HCT116 (cell line): ENCODE results near the gene CSNK2B. TPM values are rescaled to one million over a fixed set of nuclear protein-coding genes. Genes with fewer than 3 reads are reported as not detected.

ENCODE experiments used
- ATAC-seq: fragments of 200-7000 bp; cut with Tn5 transposase; 2 replicates; pipeline ENCODE4 v1.9.1; 2020; ENCODE audit warnings: mild to moderate bottlenecking, moderate library complexity
- BruUV-seq: library from RNA; stranded (reverse); fragments of 400-500 nt; replicated peaks from 2 replicates; lab custom pipeline; 2021; lab: Mats Ljungman, UMichigan
- CTCF ChIA-PET: fragments of 300-600 bp; sonication (Branson Sonifier 250); formaldehyde crosslinking; loops from one replicate; lab custom pipeline; 2021; ENCODE audit warnings: antibody characterized with exemption; lab: Charles Lee
- POLR2A ChIA-PET: fragments of 300-600, 350-600 bp; sonication (Branson Sonifier 250); formaldehyde crosslinking; loops from one replicate; lab custom pipeline; 2021; ENCODE audit warnings: antibody characterized with exemption; lab: Charles Lee
- RAD21 ChIA-PET, 2 experiments: fragments of 300-600 bp; sonication (Branson Sonifier 250); formaldehyde crosslinking; loops; one replicate each; lab custom pipeline; 2023; ENCODE audit warnings: low total read pairs in 2 of 2; ENCODE audit not compliant: uncharacterized antibody in 2 of 2, unreplicated experiment in 2 of 2, low non-redundant PET in 1 of 2; lab: Charles Lee
- DNase-seq: peaks from one replicate; pipeline ENCODE4 v3.0.0-alpha.2; 2010; ENCODE audit warnings: low read depth, low spot score
- H2AFZ ChIP-seq: fragments of 200-600 bp; shearing (Covaris generic), sonication (generic); 2 replicates; pipeline ENCODE4 v1.6.1; 2017; ENCODE audit warnings: low read depth, mixed run types, mixed read lengths, antibody characterized with exemption, low read length; ENCODE audit not compliant: poor library complexity, severe bottlenecking
- H3K27ac ChIP-seq: 2 replicates; pipeline ENCODE4 v1.5.1; 2012; ENCODE audit warnings: low read depth, low read length
- H3K27me3 ChIP-seq: fragments of 200-600 bp; sonication (generic); 2 replicates; pipeline ENCODE4 v1.6.1; 2016; ENCODE audit warnings: mixed run types, low read length, mixed read lengths; ENCODE audit not compliant: insufficient read depth
- H3K36me3 ChIP-seq, 2 experiments: fragments of 200-500 bp in 1 of 2; fragments of 200-600 bp in 1 of 2; sonication (Bioruptor generic) in 1 of 2; sonication (generic) in 1 of 2; 2 replicates each; pipeline versions ENCODE4 v1.5.1 to v1.6.1; 2014 to 2016; ENCODE audit warnings: low read length in 2 of 2, inconsistent platforms in 1 of 2, mixed read lengths in 1 of 2, mixed run types in 1 of 2; ENCODE audit not compliant: insufficient read depth in 2 of 2, control insufficient read depth in 1 of 2
- H3K4me1 ChIP-seq, 2 experiments: fragments of 200-600 bp in 1 of 2; sonication (generic) in 1 of 2; 2 replicates each; pipeline versions ENCODE4 v1.5.1 to v1.6.1; 2012 to 2017; ENCODE audit warnings: low read length in 2 of 2, inconsistent platforms in 1 of 2, mild to moderate bottlenecking in 1 of 2, mixed read lengths in 1 of 2, mixed run types in 1 of 2, moderate library complexity in 1 of 2; ENCODE audit not compliant: insufficient read depth in 2 of 2, control insufficient read depth in 1 of 2
- H3K4me2 ChIP-seq: fragments of 200-600 bp; sonication (generic); 2 replicates; pipeline ENCODE4 v1.6.1; 2017; ENCODE audit warnings: mixed run types, low read length, mixed read lengths
- H3K4me3 ChIP-seq, 2 experiments: fragments of 200-600 bp in 1 of 2; sonication (generic) in 1 of 2; replicated peaks in 1 of 2; 2 replicates each; pipeline ENCODE4 v1.5.1; 2011 to 2016; ENCODE audit warnings: low read length in 2 of 2, control low read depth in 1 of 2, low read depth in 1 of 2, mild to moderate bottlenecking in 1 of 2, mixed read lengths in 1 of 2, mixed run types in 1 of 2
- H3K79me2 ChIP-seq: fragments of 200-600 bp; sonication (generic); 2 replicates; pipeline ENCODE4 v1.6.1; 2017; ENCODE audit warnings: mild to moderate bottlenecking, mixed run types, low read length, moderate library complexity, mixed read lengths; ENCODE audit not compliant: insufficient read depth
- H3K9ac ChIP-seq: fragments of 200-600 bp; sonication (generic); 2 replicates; pipeline ENCODE4 v1.6.1; 2016; ENCODE audit warnings: low read length, mixed read lengths
- H3K9me2 ChIP-seq: fragments of 200-600 bp; sonication (generic), shearing (Covaris generic); 2 replicates; pipeline ENCODE4 v1.6.1; 2017; ENCODE audit warnings: mixed run types, mild to moderate bottlenecking, moderate library complexity; ENCODE audit not compliant: insufficient read depth
- H3K9me3 ChIP-seq, 2 experiments: fragments of 200-500 bp in 1 of 2; fragments of 200-600 bp in 1 of 2; sonication (Bioruptor generic) in 1 of 2; sonication (generic) in 1 of 2; 2 replicates each; pipeline ENCODE4 v1.6.1; 2014 to 2017; ENCODE audit warnings: low read length in 2 of 2, mixed read lengths in 2 of 2, inconsistent platforms in 1 of 2, low read depth in 1 of 2, mild to moderate bottlenecking in 1 of 2, mixed run types in 1 of 2, moderate library complexity in 1 of 2; ENCODE audit not compliant: control insufficient read depth in 1 of 2, insufficient read depth in 1 of 2
- H4K20me1 ChIP-seq: fragments of 200-600 bp; sonication (generic), shearing (Covaris generic); 2 replicates; pipeline ENCODE4 v1.6.1; 2017; ENCODE audit warnings: mixed run types, mild to moderate bottlenecking, moderate library complexity; ENCODE audit not compliant: insufficient read depth
- CBX3 ChIP-seq: IDR thresholded peaks from 2 replicates; pipeline ENCODE4 v1.6.1; 2012; ENCODE audit warnings: low read depth
- POLR2A ChIP-seq: IDR thresholded peaks from 2 replicates; pipeline ENCODE4 v1.7.0; 2011; ENCODE audit warnings: borderline replicate concordance; ENCODE audit not compliant: insufficient read depth, insufficient read length; ENCODE audit errors: extremely low read depth
- SIN3A ChIP-seq: IDR thresholded peaks from 2 replicates; pipeline ENCODE4 v1.6.1; 2012; ENCODE audit warnings: low read depth
- SRF ChIP-seq: IDR thresholded peaks from 2 replicates; pipeline ENCODE4 v1.6.1; 2012; ENCODE audit warnings: low read depth
- ZNF274 ChIP-seq: fragments of 200-500 bp; sonication (Bioruptor generic); IDR thresholded peaks from 2 replicates; pipeline ENCODE4 v1.6.1; 2014; ENCODE audit warnings: mild to moderate bottlenecking, low read depth, low read length, inconsistent platforms
- intact Hi-C: fragments of 100-400 bp; cut with micrococcal nuclease; formaldehyde crosslinking; loops from 2 replicates; pipeline ENCODE4 v1.10.0; 2022
- total RNA-seq: library from RNA; stranded (reverse); gene quantifications from one replicate; pipeline ENCODE4 v1.2.1, GENCODE V29; 2021; ENCODE audit not compliant: unreplicated experiment
- TF ChIP-seq, protein P1 (sequence below): IDR thresholded peaks from 2 replicates; pipeline ENCODE4 v1.6.1; 2012; ENCODE audit warnings: low read depth

The CSNK2B gene
- total RNA-seq, 1 experiment from 2014 or later: 210 TPM

DNA sequence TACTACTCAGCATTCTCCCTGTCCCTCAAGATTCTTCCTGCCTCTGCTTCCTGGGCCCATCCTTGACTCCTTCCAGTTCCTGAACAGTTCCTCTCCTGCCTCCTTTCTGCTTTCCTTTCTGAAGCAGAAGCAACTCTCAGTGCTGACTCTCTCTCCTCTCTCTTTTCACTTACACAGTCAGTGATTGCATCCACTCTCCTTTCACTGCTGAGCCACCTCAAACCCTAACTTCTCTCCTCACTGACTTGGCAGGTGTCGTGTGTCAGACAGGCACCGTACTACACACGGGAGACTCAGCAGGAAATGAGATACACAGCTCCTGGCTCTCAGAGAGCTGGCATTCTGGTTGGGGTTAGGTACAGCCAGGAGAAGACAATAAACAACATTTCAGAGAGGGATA is 31.7 kb downstream of the CSNK2B start (continued):
- TF ChIP-seq POLR2A (no peak), CBX3 (no peak), SRF (no peak)
- TF ChIP-seq, protein P1, sequence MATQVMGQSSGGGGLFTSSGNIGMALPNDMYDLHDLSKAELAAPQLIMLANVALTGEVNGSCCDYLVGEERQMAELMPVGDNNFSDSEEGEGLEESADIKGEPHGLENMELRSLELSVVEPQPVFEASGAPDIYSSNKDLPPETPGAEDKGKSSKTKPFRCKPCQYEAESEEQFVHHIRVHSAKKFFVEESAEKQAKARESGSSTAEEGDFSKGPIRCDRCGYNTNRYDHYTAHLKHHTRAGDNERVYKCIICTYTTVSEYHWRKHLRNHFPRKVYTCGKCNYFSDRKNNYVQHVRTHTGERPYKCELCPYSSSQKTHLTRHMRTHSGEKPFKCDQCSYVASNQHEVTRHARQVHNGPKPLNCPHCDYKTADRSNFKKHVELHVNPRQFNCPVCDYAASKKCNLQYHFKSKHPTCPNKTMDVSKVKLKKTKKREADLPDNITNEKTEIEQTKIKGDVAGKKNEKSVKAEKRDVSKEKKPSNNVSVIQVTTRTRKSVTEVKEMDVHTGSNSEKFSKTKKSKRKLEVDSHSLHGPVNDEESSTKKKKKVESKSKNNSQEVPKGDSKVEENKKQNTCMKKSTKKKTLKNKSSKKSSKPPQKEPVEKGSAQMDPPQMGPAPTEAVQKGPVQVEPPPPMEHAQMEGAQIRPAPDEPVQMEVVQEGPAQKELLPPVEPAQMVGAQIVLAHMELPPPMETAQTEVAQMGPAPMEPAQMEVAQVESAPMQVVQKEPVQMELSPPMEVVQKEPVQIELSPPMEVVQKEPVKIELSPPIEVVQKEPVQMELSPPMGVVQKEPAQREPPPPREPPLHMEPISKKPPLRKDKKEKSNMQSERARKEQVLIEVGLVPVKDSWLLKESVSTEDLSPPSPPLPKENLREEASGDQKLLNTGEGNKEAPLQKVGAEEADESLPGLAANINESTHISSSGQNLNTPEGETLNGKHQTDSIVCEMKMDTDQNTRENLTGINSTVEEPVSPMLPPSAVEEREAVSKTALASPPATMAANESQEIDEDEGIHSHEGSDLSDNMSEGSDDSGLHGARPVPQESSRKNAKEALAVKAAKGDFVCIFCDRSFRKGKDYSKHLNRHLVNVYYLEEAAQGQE: no peak

DNA sequence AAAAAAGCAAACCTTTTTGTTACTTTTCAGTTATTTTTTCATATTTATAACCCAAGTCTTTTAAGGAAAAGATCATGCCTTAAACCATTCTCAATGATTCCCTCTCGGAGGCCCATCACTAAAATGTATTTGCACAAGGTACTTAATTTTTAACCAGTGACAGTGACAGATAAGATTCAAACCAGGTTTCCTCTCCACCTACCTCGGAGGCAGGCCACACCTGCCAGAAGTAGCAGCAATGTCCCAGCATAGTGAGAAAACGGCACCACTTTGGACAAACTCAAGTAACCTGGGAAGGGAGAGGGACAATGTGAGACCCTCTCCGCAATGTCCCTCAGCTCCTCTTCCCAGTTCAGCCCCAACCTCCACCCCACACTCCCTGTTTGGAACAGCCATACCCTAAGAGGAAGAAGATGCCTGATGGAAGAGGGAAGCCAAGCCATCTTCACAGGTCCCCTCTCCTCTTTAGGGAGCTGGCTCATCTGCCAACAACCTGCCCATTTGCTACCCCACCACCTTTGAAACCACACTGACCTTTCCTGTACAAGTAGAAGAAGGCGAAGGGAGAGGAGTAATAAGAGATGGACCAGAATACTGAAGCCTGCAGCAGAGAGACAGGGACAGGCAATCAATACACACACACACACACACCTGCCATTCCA is 35.0 kb downstream of the CSNK2B start:
- H3K36me3 ChIP-seq: peaks cover 0 to 8% of the 10 kb centered on the region in 2 experiments; a peak in 2 of 4 replicates
- TF ChIP-seq POLR2A (no peak), ZNF274 (no peak), SIN3A (no peak), SRF (no peak)
- ATAC-seq: no peak
- no peak overlapping the region for H3K9ac ChIP-seq
- no peak for DNase-seq
- CTCF ChIA-PET: no interaction called here
- no peaks in the 10 kb centered on the region for H3K27me3 ChIP-seq
- H2AFZ ChIP-seq: no peak overlapping the region
- H3K9me3 ChIP-seq: no peaks in the 10 kb centered on the region
- H4K20me1 ChIP-seq: no peaks in the 10 kb centered on the region
- POLR2A ChIA-PET: no interaction called here
- intact Hi-C loops: no loop called here
- H3K79me2 ChIP-seq: peaks cover 13% of the 10 kb centered on the region
- no peak overlapping the region for H3K27ac ChIP-seq
- no peak overlapping the region for H3K4me2 ChIP-seq
- no peaks in the 10 kb centered on the region for H3K9me2 ChIP-seq
- RAD21 ChIA-PET: no interaction called here
- no TSS peak for BruUV-seq
- H3K4me3 ChIP-seq: no peak overlapping the region
- peaks cover 7 to 15% of the 10 kb centered on the region in 2 experiments; a peak in 3 of 4 replicates for H3K4me1 ChIP-seq
